ENCODE measurements around the gene MTMR12. TPM values are rescaled to one million over a fixed set of nuclear protein-coding genes. Genes with fewer than 3 reads are reported as not detected.

The MTMR12 gene
- total and polyA plus RNA-seq, 10 of the 15 experiments (the other 5 are each of a cell fraction or from before 2014, with no cell fraction given), result 5.0 to 22.9 (median 16.3) TPM

- no peak overlapping the region for H2AFZ ChIP-seq (ENCODE audit: control insufficient read depth, low read depth, low read length)
- no peak for DNase-seq (ENCODE audit: low read depth, low spot score)
- H3K27ac ChIP-seq (ENCODE audit: control insufficient read depth, insufficient read depth), result no peak overlapping the region
- CTCF ChIA-PET, result interaction anchor here (0.6 to 10.9 kb wide), 36 partner anchors 9 to 748 kb away, joined by 3 to 339 read pairs (median 5); no protein-coding TSS in a partner anchor
- SMC1A ChIA-PET (ENCODE audit: uncharacterized antibody, unreplicated experiment), result interaction anchor here (0.7 to 5.6 kb wide), 22 partner anchors 8 to 283 kb away, joined by 3 to 153 read pairs (median 5); no protein-coding TSS in a partner anchor
- no peak overlapping the region for H3K9ac ChIP-seq (ENCODE audit: control insufficient read depth, insufficient read depth, low read length)
- no peak overlapping the region for H3K4me2 ChIP-seq (ENCODE audit: control insufficient read depth, insufficient read depth)
- BruUV-seq (replicated peaks), result no TSS peak
- no peak for TF ChIP-seq EGR1 (IDR thresholded peaks at IDR 0.05; ENCODE audit: borderline replicate concordance in 1 of 2, low read depth in 2 of 2, low read length in 2 of 2)
- no peak for TF ChIP-seq CBX5 (IDR thresholded peaks at IDR 0.05; ENCODE audit: low read depth)
- TF ChIP-seq ATF7 (IDR thresholded peaks at IDR 0.05; ENCODE audit: low read depth), result no peak
- no peak for TF ChIP-seq NFXL1 (IDR thresholded peaks at IDR 0.05; ENCODE audit: borderline replicate concordance)
- no peak for TF ChIP-seq BCLAF1 (IDR thresholded peaks at IDR 0.05)
- TF ChIP-seq JUNB (IDR thresholded peaks at IDR 0.05), result no peak
- TF ChIP-seq BCL11A (IDR thresholded peaks at IDR 0.05; ENCODE audit: low read depth, low read length), result no peak
- no peak for TF ChIP-seq CHD2 (IDR thresholded peaks at IDR 0.05; ENCODE audit: borderline replicate concordance, low read depth, low read length)
- TF ChIP-seq SMC3 (IDR thresholded peaks at IDR 0.05; ENCODE audit: borderline replicate concordance, low read length), result no peak
- TF ChIP-seq BCL3 (IDR thresholded peaks at IDR 0.05; ENCODE audit: borderline replicate concordance, insufficient read depth, low read depth, low read length, poor library complexity, severe bottlenecking), result no peak
- no peak for TF ChIP-seq RAD21 (IDR thresholded peaks at IDR 0.05; ENCODE audit: insufficient read depth, low read depth, low read length)
- H3K4me1 ChIP-seq (ENCODE audit: control insufficient read depth, insufficient read depth, low read length), result 0 out of 2 replicates have a peak, but pooled peaks cover 5% of the 10 kb centered on the region
- H3K4me3 ChIP-seq, result no peak overlapping the region
- H3K27me3 ChIP-seq (replicated peaks in 1 of 2; ENCODE audit: control insufficient read depth in 2 of 2, insufficient read depth in 2 of 2, low read length in 1 of 2), result no peaks in the 10 kb centered on the region
- intact Hi-C loops (cut with micrococcal nuclease; ENCODE audit: unreplicated experiment), result no loop called here
- H3K79me2 ChIP-seq (ENCODE audit: control insufficient read depth, insufficient read depth, low read length), result no peaks in the 10 kb centered on the region
- no peaks in the 10 kb centered on the region for H4K20me1 ChIP-seq (ENCODE audit: control insufficient read depth, insufficient read depth)
- in situ Hi-C loops (cut with MboI), result no loop called here
- RAD21 ChIA-PET (ENCODE audit: unreplicated experiment), result interaction anchor here (0.7 to 6.2 kb wide), 12 partner anchors 23 to 282 kb away, joined by 3 to 172 read pairs (median 4); no protein-coding TSS in a partner anchor
- POLR2A ChIA-PET, result interaction anchor here (1.1 to 2.5 kb wide), 4 partner anchors 10 to 100 kb away, joined by 3 to 7 read pairs (median 5); no protein-coding TSS in a partner anchor
- FAIRE-seq, result no peak
- ATAC-seq, result no peak
- WGBS (ENCODE audit: insufficient coverage, insufficient replicate concordance, low lambda C conversion rate, missing lambda C conversion rate), result 50% methylated on average over 11 of the region's 11 CpGs
- H3K36me3 ChIP-seq (ENCODE audit: control insufficient read depth in 2 of 2, insufficient read depth in 2 of 2, low read length in 1 of 2), result no peaks in the 10 kb centered on the region
- no peaks in the 10 kb centered on the region for H3K9me3 ChIP-seq (replicated peaks; ENCODE audit: control insufficient read depth, insufficient read depth, low read length)
Observed at GRCh38 chr5:32330126-32330971, 17.6 kb upstream of the MTMR12 start.
